ENCODE measurements around the gene MTIF3. TPM values are rescaled to one million over a fixed set of nuclear protein-coding genes. Genes with fewer than 3 reads are reported as not detected.

Gene MTIF3
- total RNA-seq, 1 donor = 66.1 TPM

GRCh38 chr13:27398360-27398759 lies 52.0 kb downstream of the MTIF3 start:
- DNase-seq (ENCODE audit: low read depth) = no peak
- TF ChIP-seq CTCF (IDR thresholded peaks at IDR 0.05; ENCODE audit: insufficient read depth, low read depth, low read length) = no peak
- H3K4me3 ChIP-seq (ENCODE audit: low read depth, low read length) = no peak overlapping the region

DNA sequence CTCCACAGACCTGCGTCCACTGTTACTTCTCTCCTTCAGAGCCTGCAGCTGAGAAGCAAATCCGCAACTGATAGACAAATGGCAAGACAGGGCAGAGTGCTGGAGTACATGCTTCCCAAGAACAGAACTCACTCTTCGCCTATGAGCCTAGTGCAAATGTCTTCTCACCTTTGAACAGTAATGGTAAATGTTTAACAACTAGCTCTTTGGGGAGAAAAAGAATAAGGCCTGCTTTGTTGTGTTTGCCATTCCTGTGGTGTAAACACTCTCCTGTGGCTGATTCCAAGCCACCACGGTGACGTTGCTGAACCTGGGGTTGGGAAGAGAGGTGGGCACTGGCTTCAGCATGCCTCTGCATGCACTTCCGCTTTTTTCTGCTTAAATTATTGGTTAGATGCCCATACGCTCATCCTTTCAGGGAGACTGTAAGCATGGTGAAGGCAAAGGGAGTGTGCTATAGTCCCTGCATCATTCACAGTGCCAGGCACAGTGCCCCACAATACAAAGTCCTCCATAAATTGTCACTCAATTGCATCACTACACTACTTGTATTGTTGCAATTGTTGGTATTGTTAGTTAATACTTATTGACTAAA lies 54.0 kb downstream of the MTIF3 start:
- H3K4me3 ChIP-seq (ENCODE audit: low read depth, low read length) = no peak overlapping the region
- TF ChIP-seq CTCF (IDR thresholded peaks at IDR 0.05; ENCODE audit: insufficient read depth, low read depth, low read length) = no peak

GRCh38 chr13:27395007-27395510 lies 55.3 kb downstream of the MTIF3 start:
- no peak for TF ChIP-seq CTCF (IDR thresholded peaks at IDR 0.05; ENCODE audit: insufficient read depth, low read depth, low read length)
- DNase-seq (ENCODE audit: low read depth) = no peak
- H3K4me3 ChIP-seq (ENCODE audit: low read depth, low read length) = no peak overlapping the region

More for the DNA sequence above, 54.0 kb downstream of the MTIF3 start:
- DNase-seq (ENCODE audit: low read depth) = no peak

DNA sequence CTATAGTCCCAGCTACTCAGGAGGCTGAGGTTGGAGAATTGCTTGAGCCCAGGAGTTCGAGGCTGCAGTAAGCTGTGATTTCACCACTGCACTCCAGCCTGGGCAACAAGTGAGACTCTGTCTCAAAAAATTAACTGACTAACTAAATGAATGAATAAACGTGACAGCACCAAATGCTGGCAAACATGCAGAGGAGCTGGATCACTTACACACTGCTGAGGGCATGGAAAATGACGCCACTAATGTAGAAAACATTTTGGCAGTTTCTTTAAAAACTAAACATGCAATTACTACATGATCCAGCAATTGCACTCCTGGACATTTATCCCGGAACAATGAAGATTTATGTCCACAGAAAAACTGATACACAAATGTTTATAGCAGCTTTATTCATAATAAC lies 57.3 kb downstream of the MTIF3 start:
- H3K4me3 ChIP-seq (ENCODE audit: low read depth, low read length) = no peak overlapping the region
- no peak for DNase-seq (ENCODE audit: low read depth)
- TF ChIP-seq CTCF (IDR thresholded peaks at IDR 0.05; ENCODE audit: insufficient read depth, low read depth, low read length) = no peak

DNA sequence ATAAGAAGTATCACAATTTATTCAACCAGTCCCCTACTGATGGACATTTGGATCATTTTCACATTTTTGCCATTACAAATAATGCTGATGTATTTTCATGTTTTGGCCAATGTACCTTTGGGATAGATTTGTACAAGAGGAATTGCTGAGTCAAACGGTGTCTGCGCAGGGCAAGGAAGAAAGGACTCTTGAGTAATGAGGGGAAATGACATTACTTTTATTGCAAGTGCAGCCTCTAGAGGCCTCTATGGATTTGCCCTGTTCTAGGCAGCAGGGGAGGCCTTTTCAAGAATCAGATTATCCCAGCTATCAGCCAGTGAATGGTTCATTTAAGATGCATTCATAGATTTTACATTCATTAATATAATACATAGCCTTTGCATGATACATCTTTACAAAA lies 58.9 kb downstream of the MTIF3 start:
- no peak for TF ChIP-seq CTCF (IDR thresholded peaks at IDR 0.05; ENCODE audit: insufficient read depth, low read depth, low read length)
- no peak for DNase-seq (ENCODE audit: low read depth)
- no peak overlapping the region for H3K4me3 ChIP-seq (ENCODE audit: low read depth, low read length)

DNA sequence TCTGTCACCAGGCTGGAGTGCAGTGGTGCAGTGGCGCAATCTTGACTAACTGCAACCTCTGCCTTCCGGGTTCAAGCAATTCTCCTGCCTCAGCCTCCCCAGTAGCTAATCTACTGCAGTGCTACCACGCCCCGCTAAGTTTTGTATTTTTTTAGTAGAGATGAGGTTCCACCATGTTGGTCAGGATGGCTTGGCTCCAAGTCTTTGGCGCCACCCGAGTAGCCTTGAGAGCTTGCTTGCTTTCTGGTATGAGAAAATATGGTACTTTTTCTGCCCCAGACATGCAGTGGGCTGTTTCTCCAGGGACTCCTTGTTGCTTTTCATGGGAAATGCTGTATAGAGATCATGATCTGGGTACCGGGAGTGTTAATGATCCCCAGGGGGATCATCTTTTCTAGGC lies 60.5 kb downstream of the MTIF3 start:
- H3K4me3 ChIP-seq (ENCODE audit: low read depth, low read length) = no peak overlapping the region
- TF ChIP-seq CTCF (IDR thresholded peaks at IDR 0.05; ENCODE audit: insufficient read depth, low read depth, low read length) = no peak
- no peak for DNase-seq (ENCODE audit: low read depth)

- H3K4me3 ChIP-seq (ENCODE audit: low read depth, low read length) = no peak overlapping the region
- DNase-seq (ENCODE audit: low read depth) = no peak
- TF ChIP-seq CTCF (IDR thresholded peaks at IDR 0.05; ENCODE audit: insufficient read depth, low read depth, low read length) = no peak
These were observed 62.1 kb downstream of the MTIF3 start for GRCh38 chr13:27388241-27388640.
